SH-SY5Y (cell line): ENCODE results near the gene SLC5A4.

Experiments used
- GATA2 ChIP-seq: IDR thresholded peaks from 2 replicates; pipeline ENCODE4 v1.6.1; 2011; ENCODE audit warnings: mild to moderate bottlenecking, low read depth, low read length
- GATA3 ChIP-seq: IDR thresholded peaks from 2 replicates; pipeline ENCODE4 v1.6.1; 2011; ENCODE audit warnings: low read depth, mild to moderate bottlenecking, low read length, moderate library complexity

- TF ChIP-seq GATA3 (no peak), GATA2 (no peak)
Observed at GRCh38 chr22:32207971-32208480, 47.1 kb downstream of the SLC5A4 start.
